Suprapubic skin (tissue), 4 donors: Measurements from ENCODE around the gene GC. TPM values are rescaled to one million over a fixed set of nuclear protein-coding genes. Genes with fewer than 3 reads are reported as not detected.

Experiments
- DNase-seq, 2 donors: peaks; one replicate each; pipeline ENCODE4 v3.0.0-alpha.2; 2019; ENCODE audit warnings: low spot score in 2 of 2
- H3K27ac ChIP-seq: fragments of 200-600 bp; sonication (generic); one replicate; pipeline ENCODE4 v1.5.1; 2019
- H3K27me3 ChIP-seq: fragments of 200-600 bp; sonication (generic); one replicate; pipeline ENCODE4 v1.5.1; 2019
- H3K36me3 ChIP-seq: fragments of 200-600 bp; sonication (generic); one replicate; pipeline ENCODE4 v1.5.1; 2019
- H3K4me1 ChIP-seq: fragments of 200-600 bp; sonication (generic); one replicate; pipeline ENCODE4 v1.5.1; 2019
- H3K4me3 ChIP-seq: fragments of 200-600 bp; sonication (generic); one replicate; pipeline ENCODE4 v1.5.1; 2019; ENCODE audit warnings: mild to moderate bottlenecking
- H3K9me3 ChIP-seq: fragments of 200-600 bp; sonication (generic); one replicate; pipeline ENCODE4 v1.5.1; 2019
- CTCF ChIP-seq, 2 donors: fragments of 200-600 bp in 1 of 2; fragments of 450-650 bp in 1 of 2; sonication (generic) in 1 of 2; IDR thresholded peaks; one replicate each; pipeline ENCODE4 v1.5.1; 2016 to 2019; ENCODE audit warnings: antibody characterized with exemption in 2 of 2, mild to moderate bottlenecking in 1 of 2, moderate library complexity in 1 of 2
- EP300 ChIP-seq: sonication (generic); formaldehyde crosslinking; IDR thresholded peaks from one replicate; pipeline ENCODE4 v1.6.1; 2017; ENCODE audit warnings: antibody characterized with exemption
- POLR2A ChIP-seq, 2 donors: fragments of 450-650 bp; IDR thresholded peaks; one replicate each; pipeline ENCODE4 v1.6.1; 2017; ENCODE audit warnings: antibody characterized with exemption in 2 of 2, mild to moderate bottlenecking in 2 of 2, moderate library complexity in 2 of 2
- POLR2AphosphoS5 ChIP-seq, 3 donors: sonication (generic); formaldehyde crosslinking; IDR thresholded peaks; one replicate each; pipeline ENCODE4 v1.6.1; 2017; ENCODE audit warnings: antibody characterized with exemption in 3 of 3
- WGBS: methylation state at CpG from one replicate; pipeline ENCODE4 v1.1.5; 2018; 5-methylcytosine and 5-hydroxymethylcytosine counted together
- total RNA-seq, 4 donors: library from RNA; depleted of rRNA; stranded (reverse); fragments of >200 nt; gene quantifications; one replicate each; pipeline ENCODE4 v1.1.0, GENCODE V29; 2016

GC gene
- total RNA-seq, 4 donors from 2014 or later, result 5.2 TPM; not detected in 3

- Histone ChIP-seq H3K36me3 (no peaks in the 10 kb centered on the region), H3K27ac (no peak overlapping the region), H3K4me3 (no peak overlapping the region), H3K27me3 (no peaks in the 10 kb centered on the region), H3K4me1 (no peaks in the 10 kb centered on the region), H3K9me3 (no peaks in the 10 kb centered on the region)
- 65% methylated on average over 2 of the region's 2 CpGs for WGBS
- TF ChIP-seq POLR2A (IDR thresholded peaks at IDR 0.05), result no peak
- TF ChIP-seq EP300, result no peak
- TF ChIP-seq POLR2AphosphoS5 (IDR thresholded peaks at IDR 0.05), result no peak
- TF ChIP-seq CTCF (IDR thresholded peaks at IDR 0.05), result no peak
- no peak for DNase-seq
Measured at GRCh38 chr4:71711044-71711984, 72.6 kb downstream of the GC start.

- Histone ChIP-seq H3K9me3 (no peaks in the 10 kb centered on the region), H3K36me3 (no peaks in the 10 kb centered on the region), H3K27me3 (no peaks in the 10 kb centered on the region), H3K4me3 (no peak overlapping the region), H3K4me1 (no peaks in the 10 kb centered on the region), H3K27ac (no peak overlapping the region)
- DNase-seq, result no peak
- WGBS, result 14% methylated on average over 1 of the region's 1 CpG
- no peak for TF ChIP-seq POLR2A (IDR thresholded peaks at IDR 0.05)
- TF ChIP-seq EP300, result no peak
- TF ChIP-seq POLR2AphosphoS5 (IDR thresholded peaks at IDR 0.05), result no peak
- no peak for TF ChIP-seq CTCF (IDR thresholded peaks at IDR 0.05)
Measured at GRCh38 chr4:71709961-71710360, 73.9 kb downstream of the GC start.

- Histone ChIP-seq H3K4me3 (no peak overlapping the region), H3K9me3 (no peaks in the 10 kb centered on the region), H3K36me3 (no peaks in the 10 kb centered on the region), H3K27ac (no peak overlapping the region), H3K27me3 (no peaks in the 10 kb centered on the region), H3K4me1 (no peaks in the 10 kb centered on the region)
- no peak for DNase-seq
- 93% methylated on average over 2 of the region's 2 CpGs for WGBS
- no peak for TF ChIP-seq CTCF (IDR thresholded peaks at IDR 0.05)
- TF ChIP-seq EP300, result no peak
- no peak for TF ChIP-seq POLR2A (IDR thresholded peaks at IDR 0.05)
- TF ChIP-seq POLR2AphosphoS5 (IDR thresholded peaks at IDR 0.05), result no peak
Measured at GRCh38 chr4:71698141-71698540, 85.7 kb downstream of the GC start.

- H3K27ac ChIP-seq, result no peak overlapping the region
- H3K4me1 ChIP-seq, result no peaks in the 10 kb centered on the region
- no peak for TF ChIP-seq EP300
- no peak for TF ChIP-seq POLR2A (IDR thresholded peaks at IDR 0.05)
- no peak for TF ChIP-seq CTCF (IDR thresholded peaks at IDR 0.05)
- TF ChIP-seq POLR2AphosphoS5 (IDR thresholded peaks at IDR 0.05), result no peak
- no peak overlapping the region for H3K4me3 ChIP-seq
- no peaks in the 10 kb centered on the region for H3K9me3 ChIP-seq
- H3K27me3 ChIP-seq, result no peaks in the 10 kb centered on the region
- no peak for DNase-seq
- H3K36me3 ChIP-seq, result no peaks in the 10 kb centered on the region
- 90% methylated on average over 4 of the region's 4 CpGs for WGBS
Measured at GRCh38 chr4:71697031-71697430, 86.8 kb downstream of the GC start.

- H3K36me3 ChIP-seq, result no peaks in the 10 kb centered on the region
- no peaks in the 10 kb centered on the region for H3K4me1 ChIP-seq
- TF ChIP-seq POLR2AphosphoS5 (IDR thresholded peaks at IDR 0.05) (no peak), EP300 (no peak), POLR2A (IDR thresholded peaks at IDR 0.05) (no peak), CTCF (IDR thresholded peaks at IDR 0.05) (no peak)
- H3K27ac ChIP-seq, result no peak overlapping the region
- 35% methylated on average over 5 of the region's 5 CpGs for WGBS
- H3K4me3 ChIP-seq, result no peak overlapping the region
- DNase-seq, result no peak
- H3K27me3 ChIP-seq, result no peaks in the 10 kb centered on the region
- H3K9me3 ChIP-seq, result no peaks in the 10 kb centered on the region
Measured at GRCh38 chr4:71694961-71695360, 88.9 kb downstream of the GC start.
